ENCODE data around the gene MDM4.

The MDM4 gene

DNA sequence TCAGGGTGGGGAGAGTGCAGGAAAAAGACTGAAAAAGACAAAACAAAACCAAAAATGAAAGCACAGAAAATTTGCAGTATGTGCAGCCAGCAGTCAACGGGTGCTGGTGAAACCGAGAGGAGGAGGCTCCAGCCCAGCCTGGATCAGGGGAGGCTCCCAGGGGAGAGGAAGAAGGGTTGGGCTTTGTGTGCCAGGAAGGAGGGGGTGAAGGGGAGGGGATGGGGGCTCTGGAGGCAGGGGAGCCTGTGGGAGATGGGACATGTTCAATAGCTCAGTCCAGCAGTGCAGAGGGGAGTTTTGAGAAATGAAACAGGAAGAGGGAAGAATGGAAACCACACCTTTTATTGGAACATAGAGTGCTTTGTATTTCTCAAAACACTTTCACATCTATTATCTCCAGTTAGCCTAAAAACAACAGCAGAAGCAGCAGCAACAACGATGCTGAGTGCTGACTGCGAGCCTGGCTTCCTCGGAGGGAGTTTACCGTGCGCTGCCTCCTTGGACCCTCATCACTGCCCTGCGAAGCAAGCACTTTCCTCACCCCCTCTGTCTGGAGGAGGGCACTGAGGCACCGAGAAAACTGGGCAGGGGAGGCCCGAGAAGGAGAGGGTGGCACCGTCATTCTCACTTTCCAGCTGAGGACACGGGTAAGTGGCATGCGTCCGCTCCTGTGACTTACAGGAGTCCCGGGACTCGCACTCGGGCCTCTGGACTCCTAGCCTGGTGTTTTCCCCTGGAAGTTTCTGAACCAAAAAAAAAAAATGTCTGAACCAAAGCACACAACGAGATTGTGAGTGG is 62.9 kb downstream of the MDM4 start:
- DNase-seq (ENCODE audit: low read depth) = no peak

- DNase-seq (ENCODE audit: low read depth) = no peak
Measured at GRCh38 chr1:204579681-204580080, 63.5 kb downstream of the MDM4 start.

DNA sequence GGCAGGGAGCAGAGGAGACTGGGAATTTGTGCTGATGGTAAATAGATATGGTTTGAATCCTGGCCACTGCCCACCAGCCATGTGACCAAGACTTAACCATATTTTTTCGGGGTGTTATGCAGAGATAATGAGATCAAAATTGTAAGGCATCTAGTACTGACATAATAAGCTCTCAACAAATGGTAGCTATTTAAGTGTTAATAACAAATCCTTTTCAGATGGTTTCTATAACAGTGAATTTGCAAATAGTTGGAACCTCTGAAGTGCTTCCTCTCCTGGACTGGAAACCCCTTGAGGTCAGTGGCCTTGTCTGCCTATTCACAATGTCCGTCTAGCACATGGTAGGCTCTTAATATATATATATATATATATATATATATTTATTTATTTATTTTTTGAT is 64.7 kb downstream of the MDM4 start:
- no peak for DNase-seq (ENCODE audit: low read depth)

DNA sequence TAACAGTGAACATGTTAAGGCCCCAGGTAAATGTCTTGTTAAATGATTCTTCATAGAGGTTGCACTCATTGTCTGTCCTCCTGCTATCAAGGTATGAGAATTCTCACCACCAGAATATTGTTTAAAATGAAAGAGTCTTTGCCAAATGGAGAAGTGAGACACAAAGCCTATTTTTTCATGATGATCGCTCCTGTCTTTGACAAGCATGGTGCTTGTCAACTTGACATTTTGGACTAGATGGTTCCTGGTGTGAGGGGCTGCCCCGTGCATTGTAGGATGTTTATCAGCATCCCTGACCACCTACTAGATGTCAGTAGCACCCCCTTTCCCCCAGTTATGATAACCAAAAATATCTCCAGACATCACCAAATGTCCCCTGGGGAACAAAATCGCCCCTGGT is 65.6 kb downstream of the MDM4 start:
- no peak for DNase-seq (ENCODE audit: low read depth)

- no peak for DNase-seq (ENCODE audit: low read depth)
Measured at GRCh38 chr1:204583909-204584632, 67.9 kb downstream of the MDM4 start.

DNA sequence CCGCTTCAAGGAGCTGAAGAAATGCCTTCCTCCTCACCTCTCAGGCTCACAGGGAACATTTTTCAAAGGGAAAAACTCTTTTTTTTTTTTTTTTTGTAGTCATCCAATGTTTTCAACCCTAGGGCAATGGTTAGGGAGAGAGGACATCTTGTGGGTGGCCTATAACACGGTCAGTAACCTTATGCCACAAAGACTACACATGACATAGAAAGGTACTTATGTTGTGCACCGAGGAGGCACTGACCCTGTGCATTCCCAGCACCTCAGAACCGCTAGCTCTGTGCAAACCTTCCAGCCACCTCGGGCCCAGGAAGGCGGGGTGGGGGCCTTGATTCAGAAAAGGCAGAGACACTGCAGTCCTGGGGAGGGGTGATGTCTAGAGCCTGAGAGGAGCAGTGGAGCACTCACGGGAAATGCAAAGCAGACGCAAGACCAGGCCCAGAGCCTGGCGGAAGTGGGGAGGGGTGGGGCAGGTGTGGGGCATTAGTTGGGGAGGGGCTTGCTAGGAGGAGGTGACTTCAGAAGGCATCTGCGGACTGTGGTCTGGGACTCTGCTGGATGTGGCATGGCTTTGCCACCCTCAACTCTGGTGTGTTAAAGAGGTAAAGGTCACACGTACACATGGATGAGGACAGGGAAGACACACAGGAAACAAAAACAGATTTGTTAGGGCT is 68.6 kb downstream of the MDM4 start:
- no peak for DNase-seq (ENCODE audit: low read depth)

GRCh38 chr1:204587621-204588020 is 71.4 kb downstream of the MDM4 start:
- DNase-seq (ENCODE audit: low read depth) = no peak

DNA sequence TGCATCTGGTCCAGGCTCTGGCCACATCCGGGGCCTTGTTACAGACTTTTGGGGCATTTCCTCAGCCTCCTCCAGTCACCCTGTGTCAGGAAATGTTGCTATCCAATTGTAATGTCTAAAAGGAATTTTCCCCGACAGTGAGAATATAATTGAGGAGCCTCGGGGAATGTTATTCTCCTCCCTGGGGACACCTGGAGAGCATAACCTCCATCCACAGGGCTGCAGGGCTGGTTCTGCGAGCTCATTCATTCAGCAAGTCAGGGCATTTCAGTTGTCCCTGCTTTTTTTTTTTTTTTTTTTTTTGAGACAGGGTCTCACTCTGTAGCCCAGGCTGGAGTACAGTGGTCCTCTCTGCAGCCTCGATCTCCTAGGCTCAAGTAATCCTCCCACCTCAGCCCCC is 72.6 kb downstream of the MDM4 start:
- DNase-seq (ENCODE audit: low read depth) = no peak

GRCh38 chr1:204589409-204590038 is 73.3 kb downstream of the MDM4 start:
- peak; percentile 27 for DNase-seq (ENCODE audit: low read depth)

- DNase-seq (ENCODE audit: low read depth) = peak; percentile 37
Measured at GRCh38 chr1:204591473-204592090, 75.4 kb downstream of the MDM4 start.

- DNase-seq (ENCODE audit: low read depth) = no peak
Measured at GRCh38 chr1:204592246-204592948, 76.2 kb downstream of the MDM4 start.

- no peak for DNase-seq (ENCODE audit: low read depth)
Measured at GRCh38 chr1:204598319-204598969, 82.2 kb downstream of the MDM4 start.

GRCh38 chr1:204599098-204599497 is 82.9 kb downstream of the MDM4 start:
- DNase-seq (ENCODE audit: low read depth) = no peak

DNA sequence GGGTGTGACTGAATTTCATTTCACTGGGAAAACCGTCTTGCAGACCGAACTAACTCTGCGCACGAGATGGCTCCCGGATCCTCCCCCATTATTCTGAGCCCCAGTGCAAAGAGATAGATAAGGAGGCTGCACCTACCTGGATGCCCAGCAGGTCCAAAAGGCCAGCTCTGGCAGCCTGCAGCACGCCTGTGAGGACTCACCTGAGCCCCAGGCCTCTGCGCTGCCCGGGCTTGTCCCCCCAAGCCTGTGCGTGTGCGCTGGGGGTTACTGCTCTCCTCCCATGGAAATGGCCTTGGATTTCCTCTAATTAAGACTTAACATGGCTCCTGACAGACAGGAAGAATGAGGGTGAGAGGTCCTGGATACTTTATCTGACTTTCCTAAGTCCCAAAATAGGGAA is 83.4 kb downstream of the MDM4 start:
- DNase-seq (ENCODE audit: low read depth) = no peak

GRCh38 chr1:204600203-204600602 is 84.0 kb downstream of the MDM4 start:
- no peak for DNase-seq (ENCODE audit: low read depth)

DNA sequence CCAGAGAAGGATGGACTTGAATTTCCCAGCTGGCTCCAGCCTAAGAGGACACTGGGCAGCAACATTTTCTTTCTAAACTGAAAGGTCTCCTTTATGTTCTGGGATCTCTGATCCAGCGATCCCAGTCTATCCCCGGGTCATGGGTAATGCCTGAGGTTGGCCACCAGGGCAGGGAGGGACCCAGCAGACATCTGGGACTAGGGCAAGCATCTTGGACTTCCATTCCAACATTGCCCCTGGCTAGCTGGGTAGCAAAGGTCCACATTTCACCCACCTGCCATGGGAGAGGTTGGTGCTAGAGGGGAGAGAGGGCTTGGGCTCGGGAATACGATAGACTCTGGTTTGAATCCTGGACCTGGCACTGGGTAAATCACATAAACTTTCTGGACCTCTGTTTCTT is 84.8 kb downstream of the MDM4 start:
- no peak for DNase-seq (ENCODE audit: low read depth)

DNA sequence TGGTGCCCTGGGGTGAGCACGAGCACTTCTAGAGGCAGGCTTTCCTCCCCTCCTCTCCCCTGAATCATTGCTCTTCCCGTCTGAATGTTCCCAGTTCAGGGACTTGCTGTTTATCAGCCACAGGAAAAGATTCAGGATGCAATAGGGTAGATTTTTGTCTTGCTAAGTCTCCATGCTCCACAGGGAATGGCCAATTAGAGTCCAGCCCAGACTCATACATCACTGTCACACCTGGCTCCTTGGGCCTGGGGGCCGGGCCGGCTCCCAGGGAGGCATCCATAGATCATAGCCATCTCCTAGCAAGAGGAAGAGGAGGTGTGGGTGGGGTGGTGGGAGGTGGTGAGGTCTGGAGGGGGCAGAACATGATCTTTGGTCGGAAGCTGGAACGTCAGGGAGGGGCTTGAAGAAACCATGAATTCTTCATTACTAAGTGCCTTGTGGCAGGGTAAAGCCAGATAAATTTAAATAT is 85.9 kb downstream of the MDM4 start:
- DNase-seq (ENCODE audit: low read depth) = no peak

DNA sequence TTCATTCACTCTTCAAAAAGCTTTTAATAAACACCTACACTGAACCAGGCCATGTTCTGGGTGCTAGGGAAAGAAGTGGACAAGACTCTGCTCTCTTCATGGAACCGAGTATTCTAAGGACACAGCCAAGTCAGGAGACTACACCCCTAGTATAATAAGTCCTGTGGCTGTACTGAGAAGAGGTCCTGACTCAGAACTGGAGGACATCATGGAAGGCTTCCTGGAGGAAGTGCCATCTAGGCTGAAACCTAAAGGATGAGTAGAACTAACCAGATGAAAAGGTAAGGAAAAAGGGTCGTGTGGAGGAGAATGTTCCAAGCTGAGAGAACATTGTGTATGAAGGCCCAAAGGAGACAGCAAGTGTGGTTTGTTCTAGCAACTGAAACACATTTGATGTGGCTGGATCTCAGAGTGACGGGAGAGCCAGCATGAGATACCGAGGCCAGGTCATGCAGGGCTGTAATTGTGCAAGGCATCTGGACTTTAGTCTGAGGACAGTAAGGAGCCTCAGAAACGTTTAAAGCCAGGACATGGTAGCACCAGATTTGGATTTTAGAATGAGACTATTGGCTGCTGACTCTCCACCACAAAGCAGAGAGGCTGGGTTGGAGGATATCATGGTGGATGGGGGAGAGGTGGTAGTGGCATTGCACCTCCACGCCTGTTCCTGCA is 86.8 kb downstream of the MDM4 start:
- no peak for DNase-seq (ENCODE audit: low read depth)

DNA sequence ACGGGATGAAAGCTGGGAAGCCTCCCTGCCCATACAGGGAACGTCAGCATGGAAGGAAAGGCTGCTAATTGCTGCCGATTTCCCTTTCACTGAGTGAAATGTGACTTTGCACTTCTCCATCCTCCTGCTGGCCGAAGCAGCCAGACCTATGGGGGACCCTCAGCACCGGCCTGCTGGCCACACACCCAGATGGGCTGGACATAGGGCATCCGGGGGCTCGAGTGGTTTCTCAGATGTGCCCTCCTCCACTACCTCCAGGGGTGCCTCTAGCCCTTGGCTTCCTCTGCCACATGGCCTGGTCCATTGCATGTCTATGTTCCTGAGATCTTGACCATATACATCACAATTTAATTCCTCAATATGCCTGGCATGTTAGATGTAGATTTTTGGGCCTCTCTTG is 89.6 kb downstream of the MDM4 start:
- no peak for DNase-seq (ENCODE audit: low read depth)

Data from GM04503 (cell line).